Measurements from ENCODE around the gene AKAP13.

- TF ChIP-seq POLR2A (IDR thresholded peaks at IDR 0.05) (no peak), POLR2AphosphoS5 (IDR thresholded peaks at IDR 0.05) (no peak), CTCF (IDR thresholded peaks at IDR 0.05) (no peak)
Observed at GRCh38 chr15:85763157-85763556, 382.8 kb downstream of the AKAP13 start.

Measured in breast epithelium (tissue), 3 donors.